HEK293 (cell line): ENCODE data around the gene MEX3A.

ENCODE experiments used
- ZBTB21 ChIP-seq: fragments of 450-650 bp; formaldehyde crosslinking; IDR thresholded peaks from 2 replicates; pipeline ENCODE4 v1.5.1; 2017; ENCODE audit warnings: missing biosample characterization, missing genetic modification characterization
- ZNF121 ChIP-seq: fragments of 450-650 bp; formaldehyde crosslinking; IDR thresholded peaks from 2 replicates; pipeline ENCODE4 v1.5.1; 2016; ENCODE audit warnings: missing biosample characterization, missing genetic modification characterization
- TF ChIP-seq, protein P1 (sequence below): fragments of 450-650 bp; formaldehyde crosslinking; IDR thresholded peaks from 2 replicates; pipeline ENCODE4 v1.5.1; 2016; ENCODE audit warnings: missing biosample characterization, missing genetic modification characterization
- TF ChIP-seq, protein P2 (sequence below): fragments of 450-650 bp; formaldehyde crosslinking; IDR thresholded peaks from 2 replicates; pipeline ENCODE4 v1.5.1; 2016; ENCODE audit warnings: missing biosample characterization, missing genetic modification characterization
- TF ChIP-seq, protein P3 (sequence below): sonication (generic); formaldehyde crosslinking; IDR thresholded peaks from 2 replicates; pipeline ENCODE4 v1.8.1; 2022; ENCODE audit warnings: mild to moderate bottlenecking, moderate library complexity, missing genetic modification reagents
- TF ChIP-seq, protein P4 (sequence below): fragments of 450-650 bp; formaldehyde crosslinking; IDR thresholded peaks from 2 replicates; pipeline ENCODE4 v1.5.1; 2016; ENCODE audit warnings: missing biosample characterization, missing genetic modification characterization

DNA sequence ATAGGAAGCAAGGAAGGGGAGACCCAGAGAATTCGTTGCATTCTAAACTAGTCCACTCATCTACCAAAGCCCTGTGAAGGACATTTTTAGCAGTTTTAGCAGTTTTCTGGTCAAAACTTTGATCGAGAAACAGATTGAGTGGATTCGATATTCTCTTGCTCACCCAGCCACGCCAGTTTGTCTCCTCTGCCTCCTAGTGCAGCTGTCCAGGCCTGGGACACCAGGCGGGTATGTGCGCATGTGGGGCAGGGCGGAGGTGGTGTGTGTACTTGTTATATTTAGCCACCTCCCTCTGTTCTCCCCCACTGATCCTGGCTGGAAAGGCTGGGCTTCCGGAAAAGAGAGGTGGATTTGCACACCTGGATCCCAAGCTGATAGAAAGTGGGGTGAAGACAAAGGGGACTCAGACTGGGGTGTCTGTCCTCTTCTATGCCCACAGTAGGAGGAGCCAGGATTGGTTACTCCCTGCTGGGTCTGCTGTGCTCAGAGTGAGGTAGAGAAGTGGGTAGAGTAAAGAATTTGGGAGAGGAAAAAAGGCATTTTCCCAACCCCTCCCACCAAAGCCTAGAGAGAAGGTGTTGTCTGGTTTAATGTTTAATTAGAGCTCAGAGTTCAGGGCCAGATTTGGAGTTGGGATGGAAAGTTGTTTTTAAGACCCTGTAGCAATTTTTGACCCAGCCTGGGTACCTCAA, 36.1 kb upstream of the MEX3A start:
- TF ChIP-seq, protein P1, sequence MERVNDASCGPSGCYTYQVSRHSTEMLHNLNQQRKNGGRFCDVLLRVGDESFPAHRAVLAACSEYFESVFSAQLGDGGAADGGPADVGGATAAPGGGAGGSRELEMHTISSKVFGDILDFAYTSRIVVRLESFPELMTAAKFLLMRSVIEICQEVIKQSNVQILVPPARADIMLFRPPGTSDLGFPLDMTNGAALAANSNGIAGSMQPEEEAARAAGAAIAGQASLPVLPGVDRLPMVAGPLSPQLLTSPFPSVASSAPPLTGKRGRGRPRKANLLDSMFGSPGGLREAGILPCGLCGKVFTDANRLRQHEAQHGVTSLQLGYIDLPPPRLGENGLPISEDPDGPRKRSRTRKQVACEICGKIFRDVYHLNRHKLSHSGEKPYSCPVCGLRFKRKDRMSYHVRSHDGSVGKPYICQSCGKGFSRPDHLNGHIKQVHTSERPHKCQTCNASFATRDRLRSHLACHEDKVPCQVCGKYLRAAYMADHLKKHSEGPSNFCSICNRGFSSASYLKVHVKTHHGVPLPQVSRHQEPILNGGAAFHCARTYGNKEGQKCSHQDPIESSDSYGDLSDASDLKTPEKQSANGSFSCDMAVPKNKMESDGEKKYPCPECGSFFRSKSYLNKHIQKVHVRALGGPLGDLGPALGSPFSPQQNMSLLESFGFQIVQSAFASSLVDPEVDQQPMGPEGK, result no peak
- TF ChIP-seq, protein P2, sequence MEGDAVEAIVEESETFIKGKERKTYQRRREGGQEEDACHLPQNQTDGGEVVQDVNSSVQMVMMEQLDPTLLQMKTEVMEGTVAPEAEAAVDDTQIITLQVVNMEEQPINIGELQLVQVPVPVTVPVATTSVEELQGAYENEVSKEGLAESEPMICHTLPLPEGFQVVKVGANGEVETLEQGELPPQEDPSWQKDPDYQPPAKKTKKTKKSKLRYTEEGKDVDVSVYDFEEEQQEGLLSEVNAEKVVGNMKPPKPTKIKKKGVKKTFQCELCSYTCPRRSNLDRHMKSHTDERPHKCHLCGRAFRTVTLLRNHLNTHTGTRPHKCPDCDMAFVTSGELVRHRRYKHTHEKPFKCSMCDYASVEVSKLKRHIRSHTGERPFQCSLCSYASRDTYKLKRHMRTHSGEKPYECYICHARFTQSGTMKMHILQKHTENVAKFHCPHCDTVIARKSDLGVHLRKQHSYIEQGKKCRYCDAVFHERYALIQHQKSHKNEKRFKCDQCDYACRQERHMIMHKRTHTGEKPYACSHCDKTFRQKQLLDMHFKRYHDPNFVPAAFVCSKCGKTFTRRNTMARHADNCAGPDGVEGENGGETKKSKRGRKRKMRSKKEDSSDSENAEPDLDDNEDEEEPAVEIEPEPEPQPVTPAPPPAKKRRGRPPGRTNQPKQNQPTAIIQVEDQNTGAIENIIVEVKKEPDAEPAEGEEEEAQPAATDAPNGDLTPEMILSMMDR (tag by site-specific recombination), result no peak
- TF ChIP-seq, protein P3, sequence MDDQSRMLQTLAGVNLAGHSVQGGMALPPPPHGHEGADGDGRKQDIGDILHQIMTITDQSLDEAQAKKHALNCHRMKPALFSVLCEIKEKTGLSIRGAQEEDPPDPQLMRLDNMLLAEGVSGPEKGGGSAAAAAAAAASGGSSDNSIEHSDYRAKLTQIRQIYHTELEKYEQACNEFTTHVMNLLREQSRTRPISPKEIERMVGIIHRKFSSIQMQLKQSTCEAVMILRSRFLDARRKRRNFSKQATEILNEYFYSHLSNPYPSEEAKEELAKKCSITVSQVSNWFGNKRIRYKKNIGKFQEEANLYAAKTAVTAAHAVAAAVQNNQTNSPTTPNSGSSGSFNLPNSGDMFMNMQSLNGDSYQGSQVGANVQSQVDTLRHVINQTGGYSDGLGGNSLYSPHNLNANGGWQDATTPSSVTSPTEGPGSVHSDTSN (CRISPR knock-in tag), result no peak
- TF ChIP-seq ZBTB21 (tag by site-specific recombination), result no peak
- TF ChIP-seq, protein P4, sequence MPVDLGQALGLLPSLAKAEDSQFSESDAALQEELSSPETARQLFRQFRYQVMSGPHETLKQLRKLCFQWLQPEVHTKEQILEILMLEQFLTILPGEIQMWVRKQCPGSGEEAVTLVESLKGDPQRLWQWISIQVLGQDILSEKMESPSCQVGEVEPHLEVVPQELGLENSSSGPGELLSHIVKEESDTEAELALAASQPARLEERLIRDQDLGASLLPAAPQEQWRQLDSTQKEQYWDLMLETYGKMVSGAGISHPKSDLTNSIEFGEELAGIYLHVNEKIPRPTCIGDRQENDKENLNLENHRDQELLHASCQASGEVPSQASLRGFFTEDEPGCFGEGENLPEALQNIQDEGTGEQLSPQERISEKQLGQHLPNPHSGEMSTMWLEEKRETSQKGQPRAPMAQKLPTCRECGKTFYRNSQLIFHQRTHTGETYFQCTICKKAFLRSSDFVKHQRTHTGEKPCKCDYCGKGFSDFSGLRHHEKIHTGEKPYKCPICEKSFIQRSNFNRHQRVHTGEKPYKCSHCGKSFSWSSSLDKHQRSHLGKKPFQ (tag by site-specific recombination), result no peak
- TF ChIP-seq ZNF121 (tag by site-specific recombination), result no peak
